SK-N-SH treated with all-trans-retinoic acid at 6 μM for 48 hours (cell line): ENCODE results near the gene PROK1.

Experiments used
- ATAC-seq: fragments of 200-7000 bp; cut with Tn5 transposase; 3 replicates; pipeline ENCODE4 v1.9.1; 2020; ENCODE audit warnings: mild to moderate bottlenecking, moderate library complexity
- ARNTL ChIP-seq: fragments of 450-650 bp; formaldehyde crosslinking; IDR thresholded peaks from 2 replicates; pipeline ENCODE4 v1.5.0; 2020; ENCODE audit warnings: low read depth, mild to moderate bottlenecking, moderate library complexity, borderline replicate concordance
- BACH2 ChIP-seq: fragments of 250-450 bp; sonication (Bioruptor Pico); IDR thresholded peaks from 2 replicates; pipeline ENCODE4 v1.9.0; 2021; ENCODE audit warnings: mild to moderate bottlenecking, borderline replicate concordance
- CSRNP3 ChIP-seq: fragments of 250-450 bp; sonication (Bioruptor Pico); IDR thresholded peaks from 2 replicates; pipeline ENCODE4 v1.5.1; 2021; ENCODE audit warnings: mild to moderate bottlenecking, moderate library complexity
- ESRRG ChIP-seq: fragments of 250-450 bp; sonication (Bioruptor Pico); IDR thresholded peaks from 2 replicates; pipeline ENCODE4 v1.6.1; 2021; ENCODE audit warnings: mild to moderate bottlenecking
- GLIS3 ChIP-seq: fragments of 250-450 bp; sonication (Bioruptor Pico); IDR thresholded peaks from 2 replicates; pipeline ENCODE4 v1.5.0; 2020; ENCODE audit warnings: mild to moderate bottlenecking, moderate library complexity
- ISL1 ChIP-seq: fragments of 250-450 bp; sonication (Bioruptor Pico); IDR thresholded peaks from 2 replicates; pipeline ENCODE4 v2.1.2; 2022; ENCODE audit warnings: mild to moderate bottlenecking, moderate library complexity
- OSR1 ChIP-seq: fragments of 250-450 bp; sonication (Bioruptor Pico); IDR thresholded peaks from 2 replicates; pipeline ENCODE4 v1.8.0; 2022; ENCODE audit warnings: moderate library complexity, mild to moderate bottlenecking, inconsistent platforms
- PATZ1 ChIP-seq: fragments of 250-450 bp; sonication (Bioruptor Pico); IDR thresholded peaks from 2 replicates; pipeline ENCODE4 v1.8.0; 2020; ENCODE audit warnings: mild to moderate bottlenecking, moderate library complexity, borderline replicate concordance
- PPARA ChIP-seq: fragments of 250-450 bp; sonication (Bioruptor Pico); IDR thresholded peaks from 2 replicates; pipeline ENCODE4 v1.5.0; 2020; ENCODE audit warnings: mild to moderate bottlenecking, borderline replicate concordance
- RARB ChIP-seq: fragments of 250-450 bp; sonication (Bioruptor Pico); IDR thresholded peaks from 2 replicates; pipeline ENCODE4 v1.8.0; 2021; ENCODE audit warnings: mild to moderate bottlenecking, moderate library complexity
- SNAI2 ChIP-seq: fragments of 250-450 bp; sonication (Bioruptor Pico); IDR thresholded peaks from 2 replicates; pipeline ENCODE4 v1.5.0; 2020; ENCODE audit warnings: mild to moderate bottlenecking, moderate library complexity
- TCF4 ChIP-seq: fragments of 250-450 bp; sonication (Bioruptor Pico); IDR thresholded peaks from 2 replicates; pipeline ENCODE4 v1.8.0; 2021; ENCODE audit warnings: mild to moderate bottlenecking, moderate library complexity, borderline replicate concordance
- ZC3H10 ChIP-seq: fragments of 250-450 bp; sonication (Bioruptor Pico); IDR thresholded peaks from 2 replicates; pipeline ENCODE4 v1.5.1; 2021; ENCODE audit warnings: mild to moderate bottlenecking, moderate library complexity
- ZFP3 ChIP-seq: fragments of 250-450 bp; sonication (Bioruptor Pico); IDR thresholded peaks from 2 replicates; pipeline ENCODE4 v1.5.0; 2020; ENCODE audit warnings: mild to moderate bottlenecking, moderate library complexity
- ZFP30 ChIP-seq: fragments of 450-650 bp; formaldehyde crosslinking; IDR thresholded peaks from 2 replicates; pipeline ENCODE4 v1.5.0; 2022; ENCODE audit warnings: mild to moderate bottlenecking, moderate library complexity
- ZNF565 ChIP-seq: fragments of 450-650 bp; formaldehyde crosslinking; conservative IDR thresholded peaks from 2 replicates; pipeline ENCODE4 v1.5.0; 2020; ENCODE audit warnings: low read depth, mild to moderate bottlenecking, moderate library complexity
- TF ChIP-seq, protein P1 (sequence below): fragments of 250-450 bp; sonication (Bioruptor Pico); IDR thresholded peaks from 2 replicates; pipeline ENCODE4 v1.5.0; 2020; ENCODE audit warnings: mild to moderate bottlenecking, moderate library complexity
- TF ChIP-seq, protein P2 (sequence below): fragments of 250-450 bp; sonication (Bioruptor Pico); IDR thresholded peaks from 2 replicates; pipeline ENCODE4 v1.5.1; 2020; ENCODE audit warnings: low read depth, mild to moderate bottlenecking, moderate library complexity
- TF ChIP-seq, protein P3 (sequence below): fragments of 250-450 bp; sonication (Bioruptor Pico); IDR thresholded peaks from 2 replicates; pipeline ENCODE4 v1.8.0; 2021; ENCODE audit warnings: low read depth, mild to moderate bottlenecking, moderate library complexity, borderline replicate concordance

Gene PROK1

DNA sequence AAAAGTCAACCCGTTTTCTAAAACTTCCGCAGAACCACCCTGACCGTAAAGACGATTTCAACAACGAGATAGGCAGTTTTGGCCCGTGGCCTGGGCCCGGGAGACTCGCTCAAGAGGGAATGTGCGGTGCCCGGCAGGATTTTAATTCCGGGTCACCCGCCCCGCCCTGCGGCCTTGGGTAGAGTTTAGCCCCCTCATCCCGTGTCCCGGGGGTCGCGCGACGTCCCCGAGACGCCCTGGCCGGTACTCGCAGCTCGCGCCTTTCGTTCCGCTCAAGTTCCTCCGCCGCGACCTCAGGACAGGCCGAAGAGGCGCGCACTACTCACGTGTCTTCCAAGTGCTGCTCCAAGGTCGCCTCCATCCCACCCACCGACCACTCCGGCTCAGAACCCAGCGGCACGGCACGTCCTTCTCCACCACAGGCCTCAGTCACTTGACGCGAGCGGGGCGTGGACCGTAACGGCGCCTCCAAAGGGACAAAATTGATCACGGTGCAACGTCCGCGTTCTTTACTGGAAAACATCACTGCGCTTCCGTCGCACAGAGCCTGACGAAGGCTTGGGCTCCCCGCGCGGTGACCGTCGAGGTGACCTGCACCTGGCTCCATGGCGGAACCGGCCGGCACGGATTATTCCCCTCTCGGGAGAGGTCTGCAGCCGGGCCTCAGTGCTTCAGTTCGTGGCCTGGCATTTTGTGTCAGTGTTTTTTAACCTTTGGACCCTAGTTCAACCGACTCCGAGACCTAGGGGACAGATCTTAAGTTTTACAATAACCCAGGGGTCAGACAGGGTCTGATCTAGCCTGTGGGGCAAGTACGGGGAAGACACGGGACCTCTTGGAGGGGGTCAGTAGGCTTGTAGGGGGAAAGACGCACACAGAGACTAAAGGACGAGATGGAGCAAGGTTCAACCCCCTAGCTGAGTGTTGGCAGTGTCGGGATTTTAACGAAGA is 43.4 kb upstream of the PROK1 start, which contains the start of gene LAMTOR5:
TSS of gene LAMTOR5 (minus strand) at position 435 of the 951 bp plus-strand sequence. CDS start at position 361, 74 bp downstream.
- peak; percentile 97 for ATAC-seq

DNA sequence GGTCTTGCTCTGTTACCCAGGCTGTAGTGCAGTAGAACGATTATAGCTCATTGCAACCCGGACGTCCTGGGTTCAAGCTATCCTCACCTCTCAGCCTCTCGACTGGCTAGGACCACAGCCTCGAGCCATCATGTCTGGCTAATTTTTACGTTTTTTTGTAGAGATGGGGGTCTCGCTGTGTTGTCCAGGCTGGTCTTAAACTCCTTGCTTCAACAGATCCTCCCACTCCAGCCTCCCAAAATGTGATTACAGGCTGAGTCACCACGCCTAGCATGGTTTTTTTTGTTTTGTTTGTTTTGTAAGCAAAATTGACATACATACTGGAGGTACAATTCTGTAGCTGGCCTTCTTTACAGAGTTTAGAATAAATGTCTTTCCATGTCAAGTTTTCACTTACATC is 42.5 kb upstream of the PROK1 start:
- no peak for ATAC-seq
- no peak for TF ChIP-seq ISL1 (CRISPR knock-in tag)
- no peak for TF ChIP-seq ZNF565

More for the DNA sequence above, 43.4 kb upstream of the PROK1 start, which contains the start of gene LAMTOR5:
- TF ChIP-seq ISL1 (CRISPR knock-in tag), result no peak
- TF ChIP-seq ZC3H10 (CRISPR knock-in tag), result no peak
- TF ChIP-seq, protein P1, sequence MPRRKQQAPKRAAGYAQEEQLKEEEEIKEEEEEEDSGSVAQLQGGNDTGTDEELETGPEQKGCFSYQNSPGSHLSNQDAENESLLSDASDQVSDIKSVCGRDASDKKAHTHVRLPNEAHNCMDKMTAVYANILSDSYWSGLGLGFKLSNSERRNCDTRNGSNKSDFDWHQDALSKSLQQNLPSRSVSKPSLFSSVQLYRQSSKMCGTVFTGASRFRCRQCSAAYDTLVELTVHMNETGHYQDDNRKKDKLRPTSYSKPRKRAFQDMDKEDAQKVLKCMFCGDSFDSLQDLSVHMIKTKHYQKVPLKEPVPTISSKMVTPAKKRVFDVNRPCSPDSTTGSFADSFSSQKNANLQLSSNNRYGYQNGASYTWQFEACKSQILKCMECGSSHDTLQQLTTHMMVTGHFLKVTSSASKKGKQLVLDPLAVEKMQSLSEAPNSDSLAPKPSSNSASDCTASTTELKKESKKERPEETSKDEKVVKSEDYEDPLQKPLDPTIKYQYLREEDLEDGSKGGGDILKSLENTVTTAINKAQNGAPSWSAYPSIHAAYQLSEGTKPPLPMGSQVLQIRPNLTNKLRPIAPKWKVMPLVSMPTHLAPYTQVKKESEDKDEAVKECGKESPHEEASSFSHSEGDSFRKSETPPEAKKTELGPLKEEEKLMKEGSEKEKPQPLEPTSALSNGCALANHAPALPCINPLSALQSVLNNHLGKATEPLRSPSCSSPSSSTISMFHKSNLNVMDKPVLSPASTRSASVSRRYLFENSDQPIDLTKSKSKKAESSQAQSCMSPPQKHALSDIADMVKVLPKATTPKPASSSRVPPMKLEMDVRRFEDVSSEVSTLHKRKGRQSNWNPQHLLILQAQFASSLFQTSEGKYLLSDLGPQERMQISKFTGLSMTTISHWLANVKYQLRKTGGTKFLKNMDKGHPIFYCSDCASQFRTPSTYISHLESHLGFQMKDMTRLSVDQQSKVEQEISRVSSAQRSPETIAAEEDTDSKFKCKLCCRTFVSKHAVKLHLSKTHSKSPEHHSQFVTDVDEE (CRISPR knock-in tag), result no peak
- no peak for TF ChIP-seq PATZ1 (CRISPR knock-in tag)
- no peak for TF ChIP-seq ZFP3 (CRISPR knock-in tag)
- TF ChIP-seq, protein P2, sequence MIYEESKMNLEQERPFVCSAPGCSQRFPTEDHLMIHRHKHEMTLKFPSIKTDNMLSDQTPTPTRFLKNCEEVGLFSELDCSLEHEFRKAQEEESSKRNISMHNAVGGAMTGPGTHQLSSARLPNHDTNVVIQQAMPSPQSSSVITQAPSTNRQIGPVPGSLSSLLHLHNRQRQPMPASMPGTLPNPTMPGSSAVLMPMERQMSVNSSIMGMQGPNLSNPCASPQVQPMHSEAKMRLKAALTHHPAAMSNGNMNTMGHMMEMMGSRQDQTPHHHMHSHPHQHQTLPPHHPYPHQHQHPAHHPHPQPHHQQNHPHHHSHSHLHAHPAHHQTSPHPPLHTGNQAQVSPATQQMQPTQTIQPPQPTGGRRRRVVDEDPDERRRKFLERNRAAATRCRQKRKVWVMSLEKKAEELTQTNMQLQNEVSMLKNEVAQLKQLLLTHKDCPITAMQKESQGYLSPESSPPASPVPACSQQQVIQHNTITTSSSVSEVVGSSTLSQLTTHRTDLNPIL, result no peak
- no peak for TF ChIP-seq BACH2 (CRISPR knock-in tag)
- no peak for TF ChIP-seq PPARA (CRISPR knock-in tag)
- TF ChIP-seq ZFP30 (CRISPR knock-in tag), result no peak
- no peak; the same call in 1 of the 2 replicates for TF ChIP-seq TCF4 (CRISPR knock-in tag)
- no peak for TF ChIP-seq ARNTL
- TF ChIP-seq, all 23 proteins: peak for 0

- no peak for ATAC-seq
- TF ChIP-seq OSR1 (CRISPR knock-in tag) (no peak), TCF4 (CRISPR knock-in tag) (no peak), ISL1 (CRISPR knock-in tag) (no peak), SNAI2 (no peak), CSRNP3 (no peak), ZC3H10 (CRISPR knock-in tag) (no peak), ZNF565 (no peak), RARB (no peak), ESRRG (no peak), GLIS3 (CRISPR knock-in tag) (no peak), PPARA (CRISPR knock-in tag) (no peak)
- TF ChIP-seq, protein P3, sequence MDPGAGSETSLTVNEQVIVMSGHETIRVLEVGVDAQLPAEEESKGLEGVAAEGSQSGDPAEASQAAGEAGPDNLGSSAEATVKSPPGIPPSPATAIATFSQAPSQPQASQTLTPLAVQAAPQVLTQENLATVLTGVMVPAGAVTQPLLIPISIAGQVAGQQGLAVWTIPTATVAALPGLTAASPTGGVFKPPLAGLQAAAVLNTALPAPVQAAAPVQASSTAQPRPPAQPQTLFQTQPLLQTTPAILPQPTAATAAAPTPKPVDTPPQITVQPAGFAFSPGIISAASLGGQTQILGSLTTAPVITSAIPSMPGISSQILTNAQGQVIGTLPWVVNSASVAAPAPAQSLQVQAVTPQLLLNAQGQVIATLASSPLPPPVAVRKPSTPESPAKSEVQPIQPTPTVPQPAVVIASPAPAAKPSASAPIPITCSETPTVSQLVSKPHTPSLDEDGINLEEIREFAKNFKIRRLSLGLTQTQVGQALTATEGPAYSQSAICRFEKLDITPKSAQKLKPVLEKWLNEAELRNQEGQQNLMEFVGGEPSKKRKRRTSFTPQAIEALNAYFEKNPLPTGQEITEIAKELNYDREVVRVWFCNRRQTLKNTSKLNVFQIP (CRISPR knock-in tag), result no peak
- TF ChIP-seq, protein P1 (CRISPR knock-in tag), result no peak
- TF ChIP-seq, all 23 proteins: peak for 0
Observed at GRCh38 chr1:110409316-110409715, 41.6 kb upstream of the PROK1 start.
